ENCODE data around the gene JMJD1C. TPM values are rescaled to one million over a fixed set of nuclear protein-coding genes. Genes with fewer than 3 reads are reported as not detected.

The JMJD1C gene
- total and polyA plus RNA-seq, 10 of the 15 experiments (the other 5 are each of a cell fraction or from before 2014, with no cell fraction given): 31.2 to 83.3 (median 49.5) TPM

DNA sequence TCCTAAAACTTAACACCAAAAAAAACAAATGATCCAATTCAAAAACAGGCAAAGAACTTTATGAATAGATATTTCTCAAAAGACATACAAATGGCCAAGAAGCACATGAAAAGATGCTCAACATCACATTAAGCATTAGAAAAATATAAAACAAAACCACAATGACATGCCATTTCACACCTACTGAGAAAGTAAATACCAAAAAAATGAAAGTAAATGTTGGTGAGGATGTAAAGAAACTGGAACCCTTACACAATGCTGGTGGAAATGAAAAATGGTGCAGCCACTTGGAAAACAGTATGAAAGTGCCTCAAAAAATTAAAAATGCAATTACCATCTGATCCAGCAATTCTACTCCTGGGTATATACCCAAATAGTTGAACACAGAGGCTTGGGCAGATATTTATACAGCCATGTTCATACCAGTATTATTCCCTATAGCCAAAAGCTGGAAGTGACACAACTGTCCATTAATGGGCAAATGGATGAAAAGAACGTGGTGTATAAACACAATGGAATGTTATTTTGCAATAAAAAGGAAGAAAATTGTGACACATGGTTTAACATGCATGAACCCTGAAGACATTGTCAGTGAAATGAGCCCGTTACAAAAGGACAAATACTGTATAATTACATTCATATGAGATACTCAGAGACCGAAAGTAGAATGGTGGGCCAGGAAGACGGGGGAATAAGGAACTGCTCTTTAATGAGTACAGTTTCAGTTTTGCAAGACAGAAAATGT is 89.0 kb downstream of the JMJD1C start (continued):
- TF ChIP-seq, protein P1, sequence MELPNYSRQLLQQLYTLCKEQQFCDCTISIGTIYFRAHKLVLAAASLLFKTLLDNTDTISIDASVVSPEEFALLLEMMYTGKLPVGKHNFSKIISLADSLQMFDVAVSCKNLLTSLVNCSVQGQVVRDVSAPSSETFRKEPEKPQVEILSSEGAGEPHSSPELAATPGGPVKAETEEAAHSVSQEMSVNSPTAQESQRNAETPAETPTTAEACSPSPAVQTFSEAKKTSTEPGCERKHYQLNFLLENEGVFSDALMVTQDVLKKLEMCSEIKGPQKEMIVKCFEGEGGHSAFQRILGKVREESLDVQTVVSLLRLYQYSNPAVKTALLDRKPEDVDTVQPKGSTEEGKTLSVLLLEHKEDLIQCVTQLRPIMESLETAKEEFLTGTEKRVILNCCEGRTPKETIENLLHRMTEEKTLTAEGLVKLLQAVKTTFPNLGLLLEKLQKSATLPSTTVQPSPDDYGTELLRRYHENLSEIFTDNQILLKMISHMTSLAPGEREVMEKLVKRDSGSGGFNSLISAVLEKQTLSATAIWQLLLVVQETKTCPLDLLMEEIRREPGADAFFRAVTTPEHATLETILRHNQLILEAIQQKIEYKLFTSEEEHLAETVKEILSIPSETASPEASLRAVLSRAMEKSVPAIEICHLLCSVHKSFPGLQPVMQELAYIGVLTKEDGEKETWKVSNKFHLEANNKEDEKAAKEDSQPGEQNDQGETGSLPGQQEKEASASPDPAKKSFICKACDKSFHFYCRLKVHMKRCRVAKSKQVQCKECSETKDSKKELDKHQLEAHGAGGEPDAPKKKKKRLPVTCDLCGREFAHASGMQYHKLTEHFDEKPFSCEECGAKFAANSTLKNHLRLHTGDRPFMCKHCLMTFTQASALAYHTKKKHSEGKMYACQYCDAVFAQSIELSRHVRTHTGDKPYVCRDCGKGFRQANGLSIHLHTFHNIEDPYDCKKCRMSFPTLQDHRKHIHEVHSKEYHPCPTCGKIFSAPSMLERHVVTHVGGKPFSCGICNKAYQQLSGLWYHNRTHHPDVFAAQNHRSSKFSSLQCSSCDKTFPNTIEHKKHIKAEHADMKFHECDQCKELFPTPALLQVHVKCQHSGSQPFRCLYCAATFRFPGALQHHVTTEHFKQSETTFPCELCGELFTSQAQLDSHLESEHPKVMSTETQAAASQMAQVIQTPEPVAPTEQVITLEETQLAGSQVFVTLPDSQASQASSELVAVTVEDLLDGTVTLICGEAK (IDR thresholded peaks at IDR 0.05; ENCODE audit: borderline replicate concordance): peak; percentile 74
- peak; percentile 67 for TF ChIP-seq BCL11A (IDR thresholded peaks at IDR 0.05; ENCODE audit: low read depth, low read length)
- TF ChIP-seq, protein P2, sequence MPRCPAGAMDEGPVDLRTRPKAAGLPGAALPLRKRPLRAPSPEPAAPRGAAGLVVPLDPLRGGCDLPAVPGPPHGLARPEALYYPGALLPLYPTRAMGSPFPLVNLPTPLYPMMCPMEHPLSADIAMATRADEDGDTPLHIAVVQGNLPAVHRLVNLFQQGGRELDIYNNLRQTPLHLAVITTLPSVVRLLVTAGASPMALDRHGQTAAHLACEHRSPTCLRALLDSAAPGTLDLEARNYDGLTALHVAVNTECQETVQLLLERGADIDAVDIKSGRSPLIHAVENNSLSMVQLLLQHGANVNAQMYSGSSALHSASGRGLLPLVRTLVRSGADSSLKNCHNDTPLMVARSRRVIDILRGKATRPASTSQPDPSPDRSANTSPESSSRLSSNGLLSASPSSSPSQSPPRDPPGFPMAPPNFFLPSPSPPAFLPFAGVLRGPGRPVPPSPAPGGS (IDR thresholded peaks at IDR 0.05; ENCODE audit: borderline replicate concordance, insufficient read depth, low read depth, low read length, poor library complexity, severe bottlenecking): no peak
- TF ChIP-seq WRNIP1 (IDR thresholded peaks at IDR 0.05; ENCODE audit: borderline replicate concordance, low read depth, low read length): no peak
- TF ChIP-seq TCF7 (IDR thresholded peaks at IDR 0.05; ENCODE audit: borderline replicate concordance): no peak
- no peak for TF ChIP-seq EED (IDR thresholded peaks at IDR 0.05; ENCODE audit: low read depth)
- no peak for TF ChIP-seq RB1 (IDR thresholded peaks at IDR 0.05; ENCODE audit: borderline replicate concordance)
- TF ChIP-seq NR2C1 (IDR thresholded peaks at IDR 0.05): no peak
- TF ChIP-seq NBN (IDR thresholded peaks at IDR 0.05): 0 out of 2 replicates have a peak, but pooled peaks have one; percentile 45
- TF ChIP-seq NR2F1 (conservative IDR thresholded peaks at IDR 0.05): no peak
- TF ChIP-seq FOXK2 (IDR thresholded peaks at IDR 0.05): no peak
- TF ChIP-seq ESRRA (IDR thresholded peaks at IDR 0.05; ENCODE audit: low read length): no peak
- TF ChIP-seq EGR1 (IDR thresholded peaks at IDR 0.05; ENCODE audit: borderline replicate concordance in 1 of 2, low read depth in 2 of 2, low read length in 2 of 2): no peak
- no peak; the same call in 1 of the 2 replicates for TF ChIP-seq BMI1 (IDR thresholded peaks at IDR 0.05; ENCODE audit: borderline replicate concordance)
- no peak for TF ChIP-seq RBBP5 (conservative IDR thresholded peaks at IDR 0.05)
- peak; percentile 72; a peak in 3 of 4 replicates for TF ChIP-seq IKZF2 (IDR thresholded peaks at IDR 0.05)
- peak; percentile 37; the same call in 1 of the 2 replicates for TF ChIP-seq BACH1 (IDR thresholded peaks at IDR 0.05; ENCODE audit: borderline replicate concordance)
- no peak for TF ChIP-seq CBX5 (IDR thresholded peaks at IDR 0.05; ENCODE audit: low read depth)
- TF ChIP-seq GATAD2B (conservative IDR thresholded peaks at IDR 0.05; ENCODE audit: low read depth): no peak
- no peak for TF ChIP-seq ZNF24 (IDR thresholded peaks at IDR 0.05)
- no peak for TF ChIP-seq ZNF274 (IDR thresholded peaks at IDR 0.05; ENCODE audit: insufficient read depth, insufficient read length)
- TF ChIP-seq SMARCA5 (IDR thresholded peaks at IDR 0.05): 0 out of 2 replicates have a peak, but pooled peaks have one; percentile 35
- TF ChIP-seq, protein P3, sequence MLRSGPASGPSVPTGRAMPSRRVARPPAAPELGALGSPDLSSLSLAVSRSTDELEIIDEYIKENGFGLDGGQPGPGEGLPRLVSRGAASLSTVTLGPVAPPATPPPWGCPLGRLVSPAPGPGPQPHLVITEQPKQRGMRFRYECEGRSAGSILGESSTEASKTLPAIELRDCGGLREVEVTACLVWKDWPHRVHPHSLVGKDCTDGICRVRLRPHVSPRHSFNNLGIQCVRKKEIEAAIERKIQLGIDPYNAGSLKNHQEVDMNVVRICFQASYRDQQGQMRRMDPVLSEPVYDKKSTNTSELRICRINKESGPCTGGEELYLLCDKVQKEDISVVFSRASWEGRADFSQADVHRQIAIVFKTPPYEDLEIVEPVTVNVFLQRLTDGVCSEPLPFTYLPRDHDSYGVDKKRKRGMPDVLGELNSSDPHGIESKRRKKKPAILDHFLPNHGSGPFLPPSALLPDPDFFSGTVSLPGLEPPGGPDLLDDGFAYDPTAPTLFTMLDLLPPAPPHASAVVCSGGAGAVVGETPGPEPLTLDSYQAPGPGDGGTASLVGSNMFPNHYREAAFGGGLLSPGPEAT (IDR thresholded peaks at IDR 0.05; ENCODE audit: low read depth): peak; percentile 49; the same call in 1 of the 2 replicates
- no peak for TF ChIP-seq CREB1 (IDR thresholded peaks at IDR 0.05; ENCODE audit: low read depth)

Data from GM12878 (cell line).